ENCODE results near the gene MACROD2. TPM values are rescaled to one million over a fixed set of nuclear protein-coding genes. Genes with fewer than 3 reads are reported as not detected.

The MACROD2 gene
- total RNA-seq, 2 donors from 2014 or later, result 8.0 to 19.4 TPM

DNA sequence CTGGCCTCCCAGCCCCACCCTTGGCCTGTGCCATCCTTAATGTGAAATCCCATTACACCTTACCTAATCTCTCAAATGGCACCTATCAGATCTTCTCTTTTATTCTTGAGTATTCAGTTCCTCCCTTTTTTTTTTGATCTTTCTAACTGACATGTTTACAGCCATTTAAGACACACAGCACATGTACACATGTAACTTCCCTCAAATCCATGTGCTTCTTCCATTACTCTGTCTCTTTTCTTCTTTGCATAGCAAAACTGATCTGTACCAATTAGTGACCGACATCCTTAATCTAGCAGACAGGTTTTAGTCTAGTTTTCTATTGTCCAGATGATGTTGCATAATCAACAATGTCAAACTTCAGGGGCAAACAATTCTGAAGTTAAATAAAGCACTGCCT is 755.9 kb downstream of the MACROD2 start:
- no peaks in the 10 kb centered on the region for H3K36me3 ChIP-seq
- no peak overlapping the region for H3K4me3 ChIP-seq
- TF ChIP-seq, protein P1, sequence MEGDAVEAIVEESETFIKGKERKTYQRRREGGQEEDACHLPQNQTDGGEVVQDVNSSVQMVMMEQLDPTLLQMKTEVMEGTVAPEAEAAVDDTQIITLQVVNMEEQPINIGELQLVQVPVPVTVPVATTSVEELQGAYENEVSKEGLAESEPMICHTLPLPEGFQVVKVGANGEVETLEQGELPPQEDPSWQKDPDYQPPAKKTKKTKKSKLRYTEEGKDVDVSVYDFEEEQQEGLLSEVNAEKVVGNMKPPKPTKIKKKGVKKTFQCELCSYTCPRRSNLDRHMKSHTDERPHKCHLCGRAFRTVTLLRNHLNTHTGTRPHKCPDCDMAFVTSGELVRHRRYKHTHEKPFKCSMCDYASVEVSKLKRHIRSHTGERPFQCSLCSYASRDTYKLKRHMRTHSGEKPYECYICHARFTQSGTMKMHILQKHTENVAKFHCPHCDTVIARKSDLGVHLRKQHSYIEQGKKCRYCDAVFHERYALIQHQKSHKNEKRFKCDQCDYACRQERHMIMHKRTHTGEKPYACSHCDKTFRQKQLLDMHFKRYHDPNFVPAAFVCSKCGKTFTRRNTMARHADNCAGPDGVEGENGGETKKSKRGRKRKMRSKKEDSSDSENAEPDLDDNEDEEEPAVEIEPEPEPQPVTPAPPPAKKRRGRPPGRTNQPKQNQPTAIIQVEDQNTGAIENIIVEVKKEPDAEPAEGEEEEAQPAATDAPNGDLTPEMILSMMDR (IDR thresholded peaks at IDR 0.05), result no peak
- no peak for TF ChIP-seq POLR2A (IDR thresholded peaks at IDR 0.05)
- TF ChIP-seq POLR2AphosphoS5 (IDR thresholded peaks at IDR 0.05), result no peak
- WGBS, result 100% methylated on average over 1 of the region's 1 CpG
- H3K27me3 ChIP-seq (replicated peaks; ENCODE audit: insufficient read depth), result no peaks in the 10 kb centered on the region
- H3K9me3 ChIP-seq, result no peaks in the 10 kb centered on the region
- H3K27ac ChIP-seq, result no peak overlapping the region
- no peaks in the 10 kb centered on the region for H3K4me1 ChIP-seq (replicated peaks)
- intact Hi-C loops (cut with DNase I), result no loop called here
- DNase-seq (ENCODE audit: low spot score), result no peak

DNA sequence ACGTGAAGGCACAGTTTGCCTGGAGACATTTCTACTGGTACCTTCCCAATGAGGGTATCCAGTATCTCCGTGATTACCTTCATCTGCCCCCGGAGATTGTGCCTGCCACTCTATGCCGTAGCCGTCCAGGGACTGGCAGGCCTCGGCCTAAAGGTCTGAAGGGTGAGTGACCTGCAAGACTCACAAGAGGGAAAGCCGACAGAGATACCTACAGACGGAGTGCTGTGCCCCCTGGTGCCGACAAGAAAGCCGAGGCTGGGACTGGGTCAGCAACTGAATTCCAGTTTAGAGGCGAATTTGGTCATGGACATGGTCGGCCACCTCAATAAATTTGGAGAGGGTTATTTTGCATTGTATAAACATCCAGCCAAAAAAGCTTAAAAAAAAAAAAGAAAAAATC is 762.4 kb downstream of the MACROD2 start:
- TF ChIP-seq, protein P1 (IDR thresholded peaks at IDR 0.05), result no peak
- TF ChIP-seq POLR2AphosphoS5 (IDR thresholded peaks at IDR 0.05) (no peak), POLR2A (IDR thresholded peaks at IDR 0.05) (no peak)
- Histone ChIP-seq H3K36me3 (no peaks in the 10 kb centered on the region), H3K9me3 (no peaks in the 10 kb centered on the region), H3K27ac (no peak overlapping the region), H3K27me3 (replicated peaks; ENCODE audit: insufficient read depth) (no peaks in the 10 kb centered on the region), H3K4me1 (replicated peaks) (no peaks in the 10 kb centered on the region), H3K4me3 (no peak overlapping the region)
- intact Hi-C loops (cut with DNase I), result no loop called here
- whole genome bisulfite sequencing, result 95% methylated on average over 12 of the region's 12 CpGs
- DNase-seq (ENCODE audit: low spot score), result no peak

DNA sequence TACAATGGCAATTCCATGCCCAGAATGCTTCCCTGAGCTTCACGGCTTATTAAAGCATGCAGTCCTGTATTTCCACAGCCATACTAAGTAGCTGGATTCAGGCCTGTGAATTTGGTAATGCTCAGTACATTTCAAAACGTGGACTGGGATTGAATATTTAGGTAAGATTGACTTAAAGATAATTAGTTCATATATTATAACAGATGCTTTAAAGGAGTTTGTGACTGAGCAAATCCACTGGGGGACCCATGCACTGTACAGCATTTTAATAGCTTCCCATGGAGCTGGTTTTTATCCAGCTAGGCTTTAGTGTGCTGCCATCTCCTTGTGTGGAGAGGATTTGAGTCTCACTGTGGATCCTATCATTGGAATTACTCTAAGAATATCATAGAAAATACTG is 763.0 kb downstream of the MACROD2 start:
- H3K36me3 ChIP-seq, result no peaks in the 10 kb centered on the region
- no peaks in the 10 kb centered on the region for H3K27me3 ChIP-seq (replicated peaks; ENCODE audit: insufficient read depth)
- no peak overlapping the region for H3K4me3 ChIP-seq
- 69% methylated on average over 2 of the region's 2 CpGs for WGBS
- TF ChIP-seq, protein P1 (IDR thresholded peaks at IDR 0.05), result no peak
- TF ChIP-seq POLR2AphosphoS5 (IDR thresholded peaks at IDR 0.05) (no peak), POLR2A (IDR thresholded peaks at IDR 0.05) (no peak)
- no peaks in the 10 kb centered on the region for H3K9me3 ChIP-seq
- intact Hi-C loops (cut with DNase I), result no loop called here
- no peaks in the 10 kb centered on the region for H3K4me1 ChIP-seq (replicated peaks)
- H3K27ac ChIP-seq, result no peak overlapping the region
- no peak for DNase-seq (ENCODE audit: low spot score)

DNA sequence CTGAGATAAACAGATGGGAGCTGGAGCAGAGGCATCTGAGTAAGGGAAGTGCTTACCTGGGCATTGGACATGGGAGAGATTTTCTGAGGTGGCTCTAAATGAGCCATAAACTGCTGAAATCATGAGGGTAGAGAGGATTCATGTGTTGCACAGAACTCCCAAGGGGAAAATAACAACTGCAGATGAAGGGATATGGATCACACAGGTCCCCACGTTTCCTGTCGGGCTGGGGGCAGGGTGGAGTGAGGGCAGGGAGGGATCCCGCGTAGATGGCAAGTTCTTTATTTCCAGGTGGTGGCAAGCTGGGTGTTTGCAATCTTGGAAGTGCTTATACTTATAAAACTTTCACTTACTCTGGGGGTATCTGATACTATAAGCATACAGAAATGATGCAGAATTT is 764.7 kb downstream of the MACROD2 start:
- intact Hi-C loops (cut with DNase I), result no loop called here
- no peak overlapping the region for H3K4me3 ChIP-seq
- no peaks in the 10 kb centered on the region for H3K9me3 ChIP-seq
- H3K36me3 ChIP-seq, result no peaks in the 10 kb centered on the region
- DNase-seq (ENCODE audit: low spot score), result no peak
- H3K27me3 ChIP-seq (replicated peaks; ENCODE audit: insufficient read depth), result no peaks in the 10 kb centered on the region
- 76% methylated on average over 4 of the region's 4 CpGs for WGBS
- TF ChIP-seq POLR2AphosphoS5 (IDR thresholded peaks at IDR 0.05) (no peak), POLR2A (IDR thresholded peaks at IDR 0.05) (no peak)
- TF ChIP-seq, protein P1 (IDR thresholded peaks at IDR 0.05), result no peak
- H3K4me1 ChIP-seq (replicated peaks), result no peaks in the 10 kb centered on the region
- H3K27ac ChIP-seq, result no peak overlapping the region

DNA sequence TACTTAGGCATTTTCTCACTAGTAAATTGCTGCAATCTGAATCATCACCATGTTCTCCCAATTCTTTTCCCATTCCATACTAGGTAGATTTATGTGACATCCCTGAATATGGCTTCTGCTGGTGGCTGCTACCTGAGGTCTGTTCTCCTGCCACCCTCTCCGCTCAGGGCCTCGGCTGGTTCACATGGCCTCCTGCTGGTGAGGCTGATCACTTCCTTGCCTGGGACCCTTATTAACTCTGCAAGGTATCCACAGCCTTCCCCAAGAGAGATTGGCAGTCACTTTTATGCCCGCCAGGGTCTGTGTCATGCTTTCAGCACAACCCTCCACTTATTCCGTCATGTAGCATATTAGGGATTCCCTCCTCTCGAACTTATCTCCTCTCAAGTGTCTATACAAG is 766.6 kb downstream of the MACROD2 start:
- no peaks in the 10 kb centered on the region for H3K4me1 ChIP-seq (replicated peaks)
- WGBS, result 89% methylated on average over 5 of the region's 5 CpGs
- TF ChIP-seq POLR2AphosphoS5 (IDR thresholded peaks at IDR 0.05) (no peak), POLR2A (IDR thresholded peaks at IDR 0.05) (no peak)
- TF ChIP-seq, protein P1 (IDR thresholded peaks at IDR 0.05), result no peak

More for the DNA sequence above, 766.6 kb downstream of the MACROD2 start:
- no peaks in the 10 kb centered on the region for H3K36me3 ChIP-seq
- no peak for DNase-seq (ENCODE audit: low spot score)
- no peak overlapping the region for H3K4me3 ChIP-seq
- no peak overlapping the region for H3K27ac ChIP-seq
- H3K9me3 ChIP-seq, result no peaks in the 10 kb centered on the region
- H3K27me3 ChIP-seq (replicated peaks; ENCODE audit: insufficient read depth), result no peaks in the 10 kb centered on the region
- intact Hi-C loops (cut with DNase I), result no loop called here
